Measurements from ENCODE around the gene EXTL1.

DNA sequence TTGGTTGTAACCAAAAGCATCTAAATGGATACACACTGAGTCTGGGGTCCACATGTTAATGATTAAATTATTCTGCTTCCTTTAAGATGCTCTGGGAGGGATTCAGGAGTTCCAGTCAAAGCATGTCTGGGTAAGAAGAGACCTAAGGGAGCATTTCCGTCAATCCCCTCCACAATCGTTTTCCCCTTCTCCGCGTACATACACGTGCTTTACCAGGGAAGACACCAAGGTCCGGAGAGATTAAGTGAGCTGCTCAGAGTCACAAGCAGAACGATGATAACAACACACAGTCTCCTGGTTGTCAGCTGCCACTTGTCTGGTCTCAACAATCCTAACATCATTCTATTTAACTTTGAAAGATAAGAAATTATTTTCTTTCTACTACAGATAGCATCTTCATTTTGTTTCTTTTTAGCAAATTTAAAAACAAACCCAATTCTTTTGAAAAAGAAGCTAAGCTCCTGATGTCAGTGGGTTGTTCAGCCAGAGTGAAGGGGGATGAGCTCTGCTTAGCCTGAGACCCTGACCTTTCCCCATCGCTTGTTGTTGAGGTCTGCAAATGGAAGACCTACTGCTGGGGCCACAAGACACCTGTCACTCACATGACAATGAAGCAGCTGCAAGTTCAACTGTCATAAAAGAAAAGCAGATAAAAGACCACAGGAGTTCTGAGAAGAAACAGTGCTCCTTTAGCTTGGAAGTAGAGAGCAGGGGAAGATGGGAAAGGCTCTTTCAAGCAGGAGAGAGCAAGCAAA, 28.2 kb upstream of the EXTL1 start:
- TF ChIP-seq, protein P1, sequence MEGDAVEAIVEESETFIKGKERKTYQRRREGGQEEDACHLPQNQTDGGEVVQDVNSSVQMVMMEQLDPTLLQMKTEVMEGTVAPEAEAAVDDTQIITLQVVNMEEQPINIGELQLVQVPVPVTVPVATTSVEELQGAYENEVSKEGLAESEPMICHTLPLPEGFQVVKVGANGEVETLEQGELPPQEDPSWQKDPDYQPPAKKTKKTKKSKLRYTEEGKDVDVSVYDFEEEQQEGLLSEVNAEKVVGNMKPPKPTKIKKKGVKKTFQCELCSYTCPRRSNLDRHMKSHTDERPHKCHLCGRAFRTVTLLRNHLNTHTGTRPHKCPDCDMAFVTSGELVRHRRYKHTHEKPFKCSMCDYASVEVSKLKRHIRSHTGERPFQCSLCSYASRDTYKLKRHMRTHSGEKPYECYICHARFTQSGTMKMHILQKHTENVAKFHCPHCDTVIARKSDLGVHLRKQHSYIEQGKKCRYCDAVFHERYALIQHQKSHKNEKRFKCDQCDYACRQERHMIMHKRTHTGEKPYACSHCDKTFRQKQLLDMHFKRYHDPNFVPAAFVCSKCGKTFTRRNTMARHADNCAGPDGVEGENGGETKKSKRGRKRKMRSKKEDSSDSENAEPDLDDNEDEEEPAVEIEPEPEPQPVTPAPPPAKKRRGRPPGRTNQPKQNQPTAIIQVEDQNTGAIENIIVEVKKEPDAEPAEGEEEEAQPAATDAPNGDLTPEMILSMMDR (IDR thresholded peaks at IDR 0.05) = no peak
- TF ChIP-seq EZH2phosphoT487 (IDR thresholded peaks at IDR 0.05) (no peak), EZH2 (IDR thresholded peaks at IDR 0.05) (no peak)
